Measurements from ENCODE around the gene NYNRIN.

- TF ChIP-seq POLR2A (IDR thresholded peaks at IDR 0.05; ENCODE audit: low read depth, low read length) (no peak), POLR2AphosphoS5 (IDR thresholded peaks at IDR 0.05; ENCODE audit: low read depth, low read length) (no peak), TAF1 (IDR thresholded peaks at IDR 0.05; ENCODE audit: low read depth, low read length) (no peak), SPI1 (IDR thresholded peaks at IDR 0.05; ENCODE audit: low read depth, low read length) (no peak), PAX5 (IDR thresholded peaks at IDR 0.05; ENCODE audit: insufficient read depth, low read length, severe bottlenecking) (no peak), POU2F2 (IDR thresholded peaks at IDR 0.05; ENCODE audit: low read depth, low read length) (no peak)
Observed at GRCh38 chr14:24399999-24400718, 1.4 kb downstream of the NYNRIN start.

Measured in GM12891 (cell line).